Stimulated activated CD4-positive, alpha-beta T cell treated with anti-CD3 and anti-CD28 coated beads, Interleukin-12 subunit alpha, Interleukin-12 subunit beta, amount 100 ng/mL, for 4 hours (primary cell): ENCODE results near the gene CFAP43.

Experiments used
- DNase-seq: peaks from one replicate; pipeline ENCODE4 v3.0.0-alpha.2; 2020

Gene CFAP43

DNA sequence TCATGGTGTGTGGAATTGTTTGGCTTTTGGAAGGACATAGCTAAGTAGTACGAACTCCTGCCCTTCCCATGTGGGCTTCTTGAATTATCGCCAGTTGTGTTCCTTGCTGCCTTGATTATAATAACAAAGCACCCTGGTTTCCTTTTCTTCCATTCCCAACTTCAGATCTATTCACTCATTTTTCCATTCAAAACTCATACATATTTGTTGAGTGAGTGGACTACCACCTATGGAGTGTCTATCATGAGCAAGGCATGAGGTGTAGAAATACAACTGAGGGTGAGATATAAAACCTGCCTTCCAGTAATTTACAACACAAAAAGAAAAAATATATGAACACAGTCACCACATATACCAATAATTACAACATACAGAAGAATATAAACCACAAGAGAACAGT, 141.6 kb downstream of the CFAP43 start:
- no peak for DNase-seq

DNA sequence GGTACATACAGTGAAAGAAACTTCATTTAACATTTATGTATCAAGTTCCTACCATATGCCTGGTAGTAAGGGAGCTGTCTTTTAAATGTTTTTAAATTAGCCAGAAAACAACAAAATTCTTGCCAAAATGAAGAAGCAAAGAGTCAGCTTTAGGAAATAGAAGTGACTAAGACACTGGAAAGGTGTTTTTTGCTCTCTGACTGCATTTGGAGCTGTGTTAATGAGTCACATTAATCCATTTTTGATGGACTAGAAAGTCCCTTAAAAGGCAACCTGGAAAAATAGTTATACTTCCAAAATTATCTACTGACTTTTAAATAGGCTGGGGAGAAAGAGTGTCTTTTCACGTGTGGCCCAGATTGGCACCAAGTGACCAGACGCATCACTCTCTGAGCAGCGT, 142.5 kb downstream of the CFAP43 start:
- no peak for DNase-seq

DNA sequence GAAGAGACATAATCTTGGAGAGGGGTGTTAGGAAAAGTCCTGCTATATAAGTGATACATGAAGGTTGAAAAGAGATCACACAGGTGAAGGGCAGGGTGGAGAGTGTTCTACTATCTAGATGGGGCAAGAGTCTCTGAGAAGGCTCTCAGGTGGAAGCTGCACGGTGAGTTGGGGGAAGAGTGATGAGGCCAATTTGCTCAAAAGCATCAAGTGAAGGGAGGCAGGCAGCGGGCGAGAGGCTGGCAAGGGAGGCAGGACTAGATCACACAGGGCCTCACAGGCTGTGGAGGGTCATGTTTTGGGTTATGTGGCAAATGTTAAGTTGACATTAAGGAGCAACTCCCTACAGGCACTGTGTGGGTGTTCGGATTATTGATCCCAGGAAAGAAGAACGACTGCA, 143.9 kb downstream of the CFAP43 start:
- no peak for DNase-seq

DNA sequence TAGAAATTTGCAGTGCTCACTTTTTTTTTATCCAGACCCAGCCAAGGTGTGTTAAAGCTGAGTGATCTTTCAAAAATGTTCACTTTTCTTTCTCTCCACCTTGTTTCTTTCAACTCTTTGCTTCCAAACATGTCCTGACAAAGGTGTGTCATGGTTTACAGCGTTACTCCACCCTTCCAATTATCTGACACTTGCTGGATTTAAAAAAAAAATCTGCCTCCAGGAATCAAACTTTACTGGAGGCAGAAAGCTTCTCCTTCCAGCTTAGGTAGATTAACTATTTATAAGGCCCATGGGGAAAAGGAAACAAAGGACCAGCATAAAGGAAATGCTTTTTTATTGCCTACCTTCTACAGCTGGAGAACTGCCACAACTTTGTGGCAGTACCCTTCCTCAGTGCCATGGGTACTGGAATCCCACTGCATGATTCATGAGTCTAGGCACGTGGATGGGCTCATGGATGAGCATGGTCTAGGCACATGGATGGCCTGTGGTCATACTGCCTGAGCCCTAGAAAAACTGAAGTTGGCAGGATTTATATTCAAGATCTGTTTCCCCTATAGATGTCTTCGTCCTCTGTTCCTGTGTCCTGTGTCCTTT, 146.3 kb downstream of the CFAP43 start, which contains the start of gene COL17A1:
TSS of gene COL17A1 (minus strand) at position 80 of the 600 bp plus-strand sequence. CDS start 5,207 bp downstream, outside the sequence.
- DNase-seq: no peak

DNA sequence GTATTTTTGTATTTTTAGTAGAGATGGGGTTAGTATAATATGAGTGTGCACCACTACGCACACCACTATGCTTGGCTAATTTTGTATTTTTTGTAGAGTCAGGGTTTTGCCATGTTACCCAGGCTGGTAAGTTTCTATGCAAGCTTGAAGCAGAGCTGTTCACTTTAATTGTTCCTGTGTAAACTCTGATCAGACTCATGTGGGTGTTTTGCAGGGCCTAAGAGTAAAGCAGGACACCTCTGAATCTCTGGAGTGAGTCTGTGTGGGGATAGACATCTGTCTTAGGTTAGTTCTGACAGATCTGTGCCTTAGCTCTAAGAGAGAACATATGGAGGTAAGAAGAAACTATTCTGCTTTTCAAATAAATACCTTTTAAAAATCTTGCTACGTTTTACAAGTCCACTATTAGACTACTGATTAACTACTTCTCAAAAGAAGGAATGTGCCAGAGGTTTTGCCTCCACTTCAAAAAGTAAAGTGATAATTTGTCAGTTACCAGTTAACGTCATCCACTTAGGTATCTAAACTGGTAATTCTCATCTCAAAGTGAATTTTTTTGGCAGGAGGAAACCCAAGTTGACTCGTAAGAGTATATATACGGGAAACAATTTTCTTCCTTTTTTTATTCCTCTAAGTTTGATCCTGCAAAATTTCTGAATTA, 147.6 kb downstream of the CFAP43 start:
- no peak for DNase-seq

DNA sequence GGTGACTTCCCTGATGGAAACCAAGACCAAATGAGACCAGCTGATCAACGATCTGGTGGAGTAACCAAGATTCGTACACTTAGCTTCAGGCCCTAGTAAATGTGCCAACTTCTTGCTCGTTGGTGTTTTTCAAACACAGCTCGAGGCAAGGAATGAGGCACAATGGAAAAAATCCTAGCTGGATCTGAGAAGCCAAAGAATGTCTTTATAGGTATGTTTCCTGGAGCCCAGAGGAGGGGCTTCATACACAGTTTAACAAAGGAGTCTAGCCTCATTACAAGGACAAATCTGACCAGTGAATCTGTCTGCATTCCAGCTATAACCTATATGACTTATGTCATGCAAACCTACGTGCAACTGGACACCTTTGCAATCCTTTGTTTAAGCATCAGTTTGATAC, 150.2 kb downstream of the CFAP43 start:
- DNase-seq: no peak

DNA sequence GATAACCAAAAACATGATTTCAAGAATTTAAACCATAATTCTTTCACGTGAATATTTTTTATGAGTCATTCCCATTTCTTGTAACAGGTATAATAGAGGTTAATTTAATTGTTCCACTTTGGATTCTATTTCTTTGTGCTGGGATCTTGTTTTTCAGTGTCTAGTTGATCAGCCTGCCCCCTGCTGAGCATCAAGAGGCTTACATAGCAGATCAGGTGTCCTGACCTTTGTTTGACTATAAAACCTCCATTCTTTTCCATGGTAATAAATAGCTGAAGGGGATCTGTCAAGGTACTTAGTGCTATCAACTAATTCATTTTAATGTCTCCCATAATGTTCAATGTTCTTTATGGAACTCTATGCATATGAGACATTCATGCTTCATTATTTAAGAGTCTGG, 151.4 kb downstream of the CFAP43 start:
- DNase-seq: no peak
